Measurements from ENCODE around the gene ERN1.
A peak's percentile ranks its signal among the peaks of the same experiment; 100 is the strongest.

ERN1 gene

GRCh38 chr17:64083093-64083492 lies 46.9 kb downstream of the ERN1 start:
- no peak for DNase-seq

- peak; percentile 66 for DNase-seq
These were observed 47.8 kb downstream of the ERN1 start for GRCh38 chr17:64081802-64082799.

- DNase-seq: no peak
These were observed 49.7 kb downstream of the ERN1 start for GRCh38 chr17:64080174-64080618.

- no peak for DNase-seq
These were observed 52.6 kb downstream of the ERN1 start for GRCh38 chr17:64077379-64077778.

GRCh38 chr17:64075913-64076312 lies 54.0 kb downstream of the ERN1 start:
- no peak for DNase-seq

GRCh38 chr17:64074704-64075426 lies 55.1 kb downstream of the ERN1 start:
- DNase-seq: no peak

GRCh38 chr17:64073771-64074703 lies 55.9 kb downstream of the ERN1 start:
- DNase-seq: no peak

GRCh38 chr17:64071111-64071510 lies 58.8 kb downstream of the ERN1 start:
- DNase-seq: no peak

GRCh38 chr17:64070213-64070612 lies 59.7 kb downstream of the ERN1 start:
- no peak for DNase-seq

- DNase-seq: no peak
These were observed 60.8 kb downstream of the ERN1 start for GRCh38 chr17:64069143-64069542.

GRCh38 chr17:64067657-64068056 lies 62.3 kb downstream of the ERN1 start:
- DNase-seq: no peak

- DNase-seq: peak; percentile 74
These were observed 63.2 kb downstream of the ERN1 start for GRCh38 chr17:64066716-64067115.

- DNase-seq: no peak
These were observed 64.8 kb downstream of the ERN1 start for GRCh38 chr17:64065161-64065560.

- no peak for DNase-seq
These were observed 65.6 kb downstream of the ERN1 start for GRCh38 chr17:64064331-64064730.

- DNase-seq: peak; percentile 60
These were observed 66.1 kb downstream of the ERN1 start for GRCh38 chr17:64063766-64064224.

- peak; percentile 45 for DNase-seq
These were observed 66.9 kb downstream of the ERN1 start for GRCh38 chr17:64063088-64063487.

GRCh38 chr17:64061178-64061898 lies 68.6 kb downstream of the ERN1 start:
- no peak for DNase-seq

GRCh38 chr17:64060331-64060730 lies 69.6 kb downstream of the ERN1 start:
- no peak for DNase-seq

GRCh38 chr17:64059756-64060155 lies 70.2 kb downstream of the ERN1 start:
- DNase-seq: no peak

GRCh38 chr17:64058621-64059020 lies 71.3 kb downstream of the ERN1 start:
- DNase-seq: no peak

GRCh38 chr17:64057701-64058263 lies 72.2 kb downstream of the ERN1 start:
- DNase-seq: no peak

Measured in CD4-positive, alpha-beta T cell treated with Interleukin-12 subunit alpha and Interleukin-12 subunit beta, for 1 hour (primary cell).